GM21447 (cell line): ENCODE data around the gene ZNF577.

Experiments
- ATAC-seq: cut with Tn5 transposase; IDR thresholded peaks from one replicate; pipeline ENCODE4 v1.9.1; 2021; ENCODE audit not compliant: unreplicated experiment

Gene ZNF577

DNA sequence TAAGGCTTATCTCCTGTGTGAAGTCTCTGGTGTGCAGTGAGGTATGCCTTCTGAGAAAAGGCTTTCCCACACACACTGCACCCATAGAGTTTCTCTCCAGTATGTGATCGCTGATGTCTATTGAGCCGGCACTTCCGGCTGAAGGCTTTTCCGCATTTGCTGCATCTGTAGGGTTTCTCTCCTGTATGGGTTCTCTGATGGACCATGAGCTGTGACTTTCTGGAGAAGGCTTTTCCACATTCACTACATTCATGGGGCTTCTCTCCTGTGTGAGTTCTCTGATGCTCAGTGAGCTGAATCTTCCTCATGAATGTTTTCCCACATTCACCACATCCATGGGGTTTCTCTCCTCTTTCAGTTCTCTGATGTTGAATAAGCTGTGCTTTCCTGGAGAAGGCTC, 14.7 kb downstream of the ZNF577 start:
- ATAC-seq: no peak

DNA sequence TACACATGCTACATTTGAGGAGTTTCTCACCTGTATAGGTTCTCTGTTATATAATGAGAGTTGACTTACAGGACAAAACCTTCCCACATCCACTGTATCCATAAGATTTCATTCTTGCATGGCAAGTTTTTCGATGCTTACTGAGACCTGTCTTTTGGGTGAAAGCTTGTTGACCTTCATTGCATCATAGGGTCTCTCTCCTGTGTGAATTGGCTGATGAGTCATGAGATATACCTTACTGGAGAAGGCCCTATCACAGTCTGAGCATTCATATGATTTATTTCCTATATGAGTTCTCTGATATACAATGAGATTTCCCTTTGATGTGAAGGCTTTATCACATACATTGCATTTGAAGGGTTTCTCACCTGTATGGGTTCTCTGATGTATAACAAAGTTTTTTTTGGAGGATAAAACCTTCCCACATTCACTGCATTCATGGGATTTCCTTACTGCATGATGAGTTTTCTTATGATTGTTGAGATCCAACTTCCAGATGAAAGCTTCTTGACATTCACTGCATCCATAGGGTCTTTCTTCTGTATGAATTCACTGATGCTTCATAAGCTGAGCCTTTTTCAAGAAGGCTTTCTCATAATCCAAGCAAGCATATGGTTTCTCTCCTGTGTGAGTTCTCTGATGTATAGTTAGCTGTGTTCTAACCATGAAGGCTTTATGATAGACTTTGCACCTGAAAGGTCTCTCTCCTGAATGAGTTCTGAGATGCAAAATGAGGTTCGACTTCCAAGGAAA, 25.7 kb downstream of the ZNF577 start:
- no peak for ATAC-seq

DNA sequence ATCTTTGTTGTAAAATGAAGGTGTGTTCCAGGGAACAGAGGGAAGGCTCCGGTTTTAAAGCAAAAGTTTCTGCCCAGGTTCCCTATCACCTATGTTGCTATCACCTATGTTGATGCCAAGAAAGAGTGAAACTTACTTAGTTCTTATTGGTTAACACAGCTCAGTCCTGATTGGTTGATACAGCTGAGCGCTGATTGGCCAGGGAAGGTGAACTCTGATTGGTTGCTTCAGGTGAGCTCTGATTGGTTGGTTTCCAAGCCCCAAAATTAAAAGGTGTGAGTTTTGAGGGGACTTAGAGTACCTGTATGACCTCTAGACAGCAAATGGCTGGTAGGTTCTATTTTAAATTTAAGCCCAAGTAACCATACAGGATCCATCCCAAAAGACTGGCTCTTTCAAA, 50.6 kb downstream of the ZNF577 start:
- no peak for ATAC-seq

GRCh38 chr19:51830274-51830673, 57.5 kb downstream of the ZNF577 start:
- no peak for ATAC-seq

GRCh38 chr19:51824281-51825005, 63.3 kb downstream of the ZNF577 start:
- no peak for ATAC-seq

DNA sequence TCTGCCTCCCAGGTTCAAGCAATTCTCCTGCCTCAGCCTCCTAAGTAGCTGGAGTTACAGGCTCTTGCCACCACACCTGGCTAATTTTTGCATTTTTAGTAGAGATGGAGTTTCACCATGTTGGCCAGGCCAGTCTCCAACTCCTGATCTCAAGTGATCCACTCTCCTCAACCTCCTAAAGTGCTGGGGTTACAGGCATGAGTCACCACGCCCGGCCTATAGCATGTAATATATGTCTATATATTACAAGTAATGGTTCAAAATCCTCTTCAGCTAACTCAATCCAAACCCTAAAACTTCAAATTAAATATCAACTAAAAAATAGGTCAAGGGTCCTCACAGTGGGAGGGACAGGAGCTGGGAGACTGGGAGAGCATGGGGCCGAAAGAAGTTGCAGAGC, 64.8 kb downstream of the ZNF577 start:
- no peak for ATAC-seq

DNA sequence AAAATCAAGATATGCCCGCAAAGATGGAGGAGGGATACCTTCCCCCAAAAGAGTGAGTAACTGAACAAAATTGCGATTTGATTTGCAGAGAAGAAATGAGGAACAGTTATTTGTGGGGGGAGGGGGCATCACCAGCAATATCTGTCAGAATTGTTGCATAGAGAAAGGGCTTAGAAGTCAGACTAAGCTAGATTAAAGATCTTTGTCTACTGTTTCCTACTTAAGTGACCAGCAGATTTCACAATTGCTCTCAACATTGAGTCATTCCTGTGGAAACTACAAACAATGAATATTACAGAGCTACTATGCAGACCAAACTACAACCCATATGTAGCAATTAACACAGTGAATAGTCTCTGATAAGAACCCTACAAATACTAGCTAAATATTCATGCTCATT, 65.4 kb downstream of the ZNF577 start:
- no peak for ATAC-seq

GRCh38 chr19:51821921-51822320, 65.8 kb downstream of the ZNF577 start:
- ATAC-seq: no peak

DNA sequence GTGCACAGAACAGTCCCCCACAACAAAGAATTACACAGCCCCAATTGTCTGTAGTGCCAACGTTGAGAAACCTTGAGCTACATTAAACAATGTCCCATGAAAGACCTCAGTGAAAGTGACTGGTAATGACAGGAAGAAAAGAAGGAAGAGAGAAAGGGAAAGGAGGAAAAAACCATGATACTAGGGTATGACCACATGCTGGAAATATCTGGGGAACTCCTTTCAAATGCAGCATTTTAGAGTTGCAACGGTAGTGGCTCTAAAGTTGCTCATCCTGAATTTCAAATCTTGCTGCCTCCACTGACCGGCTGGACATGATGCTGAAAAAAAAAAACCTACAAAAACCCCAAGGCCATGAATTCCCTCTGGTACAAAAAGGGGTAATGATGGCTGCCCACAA, 66.3 kb downstream of the ZNF577 start:
- no peak for ATAC-seq
